ENCODE results near the gene PCNX2. TPM values are rescaled to one million over a fixed set of nuclear protein-coding genes. Genes with fewer than 3 reads are reported as not detected.

Gene PCNX2
- total RNA-seq, 1 experiment from 2014 or later, result 63.4 TPM

DNA sequence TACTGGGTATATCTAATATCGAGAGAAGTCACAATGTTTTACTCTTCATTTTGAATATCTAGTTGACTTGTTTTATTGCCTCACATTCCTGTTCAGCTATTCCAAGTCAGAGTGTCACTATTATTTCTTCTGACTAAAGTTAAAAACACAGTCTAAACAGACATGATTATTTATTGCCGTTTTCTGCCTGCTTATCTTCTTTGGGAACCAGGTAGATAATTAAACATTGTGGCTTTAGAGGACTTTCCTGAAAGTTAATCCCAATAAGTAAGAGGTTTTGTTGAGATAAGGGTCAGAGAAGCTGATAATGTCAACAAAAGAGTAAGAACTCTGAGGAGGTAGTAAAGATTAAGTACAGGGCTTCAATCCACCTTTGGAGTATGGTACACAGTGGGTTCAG lies 53.8 kb downstream of the PCNX2 start:
- CTCF ChIA-PET, result interaction anchor here (0.6 kb wide), 2 partner anchors 229 to 1433 kb away, joined by 3 read pairs; no protein-coding TSS in a partner anchor
- peaks cover 30% of the 10 kb centered on the region for H3K36me3 Mint-ChIP-seq (ENCODE audit: insufficient read depth, unreplicated experiment)
- H3K9me3 Mint-ChIP-seq (ENCODE audit: low read depth, unreplicated experiment), result no peaks in the 10 kb centered on the region
- peaks cover 41% of the 10 kb centered on the region for H3K4me1 Mint-ChIP-seq (ENCODE audit: low read depth, unreplicated experiment)
- TF ChIP-seq, protein P1, sequence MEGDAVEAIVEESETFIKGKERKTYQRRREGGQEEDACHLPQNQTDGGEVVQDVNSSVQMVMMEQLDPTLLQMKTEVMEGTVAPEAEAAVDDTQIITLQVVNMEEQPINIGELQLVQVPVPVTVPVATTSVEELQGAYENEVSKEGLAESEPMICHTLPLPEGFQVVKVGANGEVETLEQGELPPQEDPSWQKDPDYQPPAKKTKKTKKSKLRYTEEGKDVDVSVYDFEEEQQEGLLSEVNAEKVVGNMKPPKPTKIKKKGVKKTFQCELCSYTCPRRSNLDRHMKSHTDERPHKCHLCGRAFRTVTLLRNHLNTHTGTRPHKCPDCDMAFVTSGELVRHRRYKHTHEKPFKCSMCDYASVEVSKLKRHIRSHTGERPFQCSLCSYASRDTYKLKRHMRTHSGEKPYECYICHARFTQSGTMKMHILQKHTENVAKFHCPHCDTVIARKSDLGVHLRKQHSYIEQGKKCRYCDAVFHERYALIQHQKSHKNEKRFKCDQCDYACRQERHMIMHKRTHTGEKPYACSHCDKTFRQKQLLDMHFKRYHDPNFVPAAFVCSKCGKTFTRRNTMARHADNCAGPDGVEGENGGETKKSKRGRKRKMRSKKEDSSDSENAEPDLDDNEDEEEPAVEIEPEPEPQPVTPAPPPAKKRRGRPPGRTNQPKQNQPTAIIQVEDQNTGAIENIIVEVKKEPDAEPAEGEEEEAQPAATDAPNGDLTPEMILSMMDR (IDR thresholded peaks at IDR 0.05; ENCODE audit: unreplicated experiment), result no peak
- DNase-seq, result no peak
- no TSS peak for BruUV-seq (replicated peaks)
- intact Hi-C loops (cut with micrococcal nuclease; ENCODE audit: unreplicated experiment), result loop anchor here (1.0 to 5.0 kb wide), 5 partner anchors 129 to 1375 kb away; partner anchors contain the start of gene NTPCR
- H3K27ac Mint-ChIP-seq (ENCODE audit: unreplicated experiment), result peak overlapping the region; percentile 81
- H3K4me3 Mint-ChIP-seq (ENCODE audit: low read depth, unreplicated experiment), result peak overlapping the region; percentile 10
- H3K27me3 Mint-ChIP-seq (ENCODE audit: unreplicated experiment), result no peaks in the 10 kb centered on the region

DNA sequence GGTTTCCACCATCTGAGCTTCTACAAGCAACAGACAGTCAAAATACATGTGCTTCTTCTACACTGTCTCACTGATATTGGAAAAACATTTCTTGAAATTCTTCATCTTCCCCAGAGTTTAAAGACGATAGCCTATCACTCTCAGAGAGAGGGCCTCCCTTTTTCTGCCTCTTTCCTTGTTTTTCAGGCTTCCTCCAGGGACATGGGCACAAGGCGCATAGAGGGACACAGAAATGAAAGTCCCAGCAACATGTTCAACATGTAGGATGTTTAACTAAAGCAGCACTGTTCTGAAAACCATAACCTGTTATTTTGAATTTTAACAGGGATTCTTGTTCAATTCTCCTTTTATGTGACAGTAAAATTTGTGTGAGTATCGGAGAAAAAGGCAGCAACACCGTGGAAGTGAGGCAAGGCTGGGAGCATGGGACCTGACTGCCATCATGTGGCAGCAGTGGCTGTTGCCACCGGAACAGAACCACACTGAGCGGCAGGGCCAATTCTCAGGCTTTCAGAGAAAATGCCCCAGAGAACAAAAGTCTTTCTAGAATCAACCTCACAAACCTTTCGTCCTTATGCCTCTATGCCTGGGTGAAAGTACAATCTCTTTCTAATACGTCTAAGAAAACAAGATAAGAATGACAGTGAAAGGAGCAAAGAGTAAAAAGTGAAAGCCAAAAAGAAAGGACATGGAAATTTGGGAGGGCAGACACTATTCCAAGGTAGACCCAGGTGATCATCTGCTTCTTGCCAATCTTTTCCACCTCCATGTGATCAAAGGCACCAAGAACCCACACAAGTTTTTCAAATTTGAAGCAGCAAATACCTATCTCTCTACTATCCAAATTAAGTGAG lies 54.5 kb downstream of the PCNX2 start:
- H3K27ac Mint-ChIP-seq (ENCODE audit: unreplicated experiment), result peak overlapping the region; percentile 81
- intact Hi-C loops (cut with micrococcal nuclease; ENCODE audit: unreplicated experiment), result loop anchor here (1.0 to 5.0 kb wide), 5 partner anchors 129 to 1375 kb away; partner anchors contain the start of gene NTPCR
- no peaks in the 10 kb centered on the region for H3K9me3 Mint-ChIP-seq (ENCODE audit: low read depth, unreplicated experiment)
- DNase-seq, result peak; percentile 54
- peak overlapping the region; percentile 10 for H3K4me3 Mint-ChIP-seq (ENCODE audit: low read depth, unreplicated experiment)
- peaks cover 41% of the 10 kb centered on the region for H3K4me1 Mint-ChIP-seq (ENCODE audit: low read depth, unreplicated experiment)
- no peaks in the 10 kb centered on the region for H3K27me3 Mint-ChIP-seq (ENCODE audit: unreplicated experiment)
- TF ChIP-seq, protein P1 (IDR thresholded peaks at IDR 0.05; ENCODE audit: unreplicated experiment), result peak; percentile 57
- H3K36me3 Mint-ChIP-seq (ENCODE audit: insufficient read depth, unreplicated experiment), result peaks cover 29% of the 10 kb centered on the region
- no TSS peak for BruUV-seq (replicated peaks)
- CTCF ChIA-PET, result interaction anchor here (0.6 kb wide), 2 partner anchors 229 to 1432 kb away, joined by 3 read pairs; no protein-coding TSS in a partner anchor

DNA sequence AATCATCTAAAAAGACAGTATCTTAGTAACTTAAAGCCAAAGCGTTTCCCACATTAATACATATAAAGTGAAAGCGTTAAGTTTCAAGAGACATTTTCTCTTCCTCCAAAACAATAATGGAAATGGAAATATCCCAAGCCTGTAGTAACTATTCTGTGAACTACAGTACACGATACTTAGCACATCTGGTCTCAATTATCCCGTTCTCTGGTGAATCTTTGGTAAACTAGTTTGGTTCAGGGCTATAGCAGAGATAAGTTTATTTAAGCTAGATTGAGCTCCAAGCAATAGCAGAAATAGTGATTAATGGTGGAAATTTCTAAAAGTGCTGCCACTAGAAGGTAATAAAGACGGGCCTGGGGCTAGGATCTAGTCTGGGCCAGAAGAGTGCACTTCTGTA lies 55.2 kb downstream of the PCNX2 start:
- H3K27me3 Mint-ChIP-seq (ENCODE audit: unreplicated experiment), result no peaks in the 10 kb centered on the region
- DNase-seq, result no peak
- no peak overlapping the region for H3K27ac Mint-ChIP-seq (ENCODE audit: unreplicated experiment)
- TF ChIP-seq, protein P1 (IDR thresholded peaks at IDR 0.05; ENCODE audit: unreplicated experiment), result no peak
- H3K9me3 Mint-ChIP-seq (ENCODE audit: low read depth, unreplicated experiment), result no peaks in the 10 kb centered on the region
- CTCF ChIA-PET, result no interaction called here
- H3K4me1 Mint-ChIP-seq (ENCODE audit: low read depth, unreplicated experiment), result peaks cover 39% of the 10 kb centered on the region
- no peak overlapping the region for H3K4me3 Mint-ChIP-seq (ENCODE audit: low read depth, unreplicated experiment)
- BruUV-seq (replicated peaks), result no TSS peak
- H3K36me3 Mint-ChIP-seq (ENCODE audit: insufficient read depth, unreplicated experiment), result peaks cover 27% of the 10 kb centered on the region
- intact Hi-C loops (cut with micrococcal nuclease; ENCODE audit: unreplicated experiment), result loop anchor here (5.0 kb wide), 3 partner anchors 128 to 438 kb away; partner anchors contain the start of gene NTPCR

DNA sequence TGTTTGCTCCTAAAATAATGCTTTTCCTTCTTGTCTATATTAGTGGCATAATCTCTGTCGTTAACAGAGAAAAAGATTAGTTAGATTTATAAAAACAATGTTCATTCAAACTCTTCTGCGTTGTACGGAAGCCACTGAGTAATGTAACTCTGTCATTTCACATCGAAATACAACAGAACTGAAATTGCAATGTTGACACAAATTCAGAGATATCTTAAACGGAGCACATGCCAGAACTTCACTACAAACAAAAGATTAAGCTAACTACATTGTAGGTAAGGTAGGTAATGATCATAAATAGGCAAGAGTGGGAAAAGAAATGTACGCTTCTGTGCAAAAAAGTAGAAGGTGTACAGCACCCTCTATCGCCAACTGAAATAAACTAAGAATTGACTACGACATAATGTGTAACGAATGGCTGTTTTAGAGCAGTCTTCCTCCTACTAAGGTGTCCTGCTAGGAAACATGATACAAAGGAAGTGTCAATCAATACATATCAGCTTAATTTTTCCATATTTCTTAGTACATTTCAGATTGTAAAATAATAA lies 56.6 kb downstream of the PCNX2 start:
- no peak for DNase-seq
- H3K4me3 Mint-ChIP-seq (ENCODE audit: low read depth, unreplicated experiment), result no peak overlapping the region
- intact Hi-C loops (cut with micrococcal nuclease; ENCODE audit: unreplicated experiment), result no loop called here
- H3K9me3 Mint-ChIP-seq (ENCODE audit: low read depth, unreplicated experiment), result no peaks in the 10 kb centered on the region
- TF ChIP-seq, protein P1 (IDR thresholded peaks at IDR 0.05; ENCODE audit: unreplicated experiment), result no peak
- BruUV-seq (replicated peaks), result no TSS peak
- H3K36me3 Mint-ChIP-seq (ENCODE audit: insufficient read depth, unreplicated experiment), result peaks cover 17% of the 10 kb centered on the region
- no peak overlapping the region for H3K27ac Mint-ChIP-seq (ENCODE audit: unreplicated experiment)
- peaks cover 30% of the 10 kb centered on the region for H3K4me1 Mint-ChIP-seq (ENCODE audit: low read depth, unreplicated experiment)
- CTCF ChIA-PET, result no interaction called here
- H3K27me3 Mint-ChIP-seq (ENCODE audit: unreplicated experiment), result no peaks in the 10 kb centered on the region

Measured in Calu3 (cell line).